Endothelial cell of umbilical vein (primary cell): ENCODE measurements around the gene AFF1. TPM values are rescaled to one million over a fixed set of nuclear protein-coding genes. Genes with fewer than 3 reads are reported as not detected.

Experiments used
- BruUV-seq: library from RNA; stranded (reverse); fragments of 400-500 nt; replicated peaks from 2 replicates; lab custom pipeline; 2021; lab: Mats Ljungman, UMichigan
- CTCF ChIA-PET: fragments of 300-600, 350-600 bp; sonication (Branson Sonifier 250); formaldehyde crosslinking; loops from one replicate; lab custom pipeline; 2021; ENCODE audit warnings: antibody characterized with exemption, inconsistent platforms; lab: Charles Lee
- POLR2A ChIA-PET: fragments of 300-600, 350-600 bp; sonication (Branson Sonifier 250); formaldehyde crosslinking; loops from one replicate; lab custom pipeline; 2021; ENCODE audit warnings: antibody characterized with exemption, inconsistent platforms; lab: Charles Lee
- DNase-seq: peaks from one replicate; pipeline ENCODE4 v3.0.0-alpha.2; 2011; ENCODE audit warnings: low read depth, low spot score
- FAIRE-seq: peaks from 2 replicates; lab custom pipeline; 2011; peaks lifted over from hg19 to GRCh38; lab: Jason Lieb, UNC
- H2AFZ ChIP-seq: 2 replicates; pipeline ENCODE4 v1.6.0; 2012; ENCODE audit warnings: low read depth, low read length, control low read depth, inconsistent platforms
- H3K27ac ChIP-seq: 2 replicates; pipeline ENCODE4 v1.5.1; 2011; ENCODE audit warnings: low read depth, mild to moderate bottlenecking, control low read depth, low read length, moderate library complexity; ENCODE audit not compliant: insufficient read depth
- H3K27me3 ChIP-seq, 2 experiments: 2 replicates each; pipeline versions ENCODE4 v1.6.0 to v1.6.1; 2011; ENCODE audit warnings: low read length in 2 of 2, mixed read lengths in 1 of 2; ENCODE audit not compliant: control insufficient read depth in 2 of 2, insufficient read depth in 2 of 2
- H3K36me3 ChIP-seq, 2 experiments: 2 replicates in 1 of 2; 3 replicates in 1 of 2; pipeline ENCODE4 v1.5.1; 2011; ENCODE audit warnings: low read length in 2 of 2, mild to moderate bottlenecking in 1 of 2, moderate library complexity in 1 of 2; ENCODE audit not compliant: control insufficient read depth in 2 of 2, insufficient read depth in 2 of 2; ENCODE audit errors: extremely low read depth in 1 of 2
- H3K4me1 ChIP-seq: 3 replicates; pipeline ENCODE4 v1.5.1; 2011; ENCODE audit warnings: mild to moderate bottlenecking, low read length; ENCODE audit not compliant: control insufficient read depth, insufficient read depth; ENCODE audit errors: extremely low read depth
- H3K4me2 ChIP-seq: 2 replicates; pipeline ENCODE4 v1.6.1; 2011; ENCODE audit warnings: low read length, control low read depth, mixed read lengths; ENCODE audit not compliant: insufficient read depth
- H3K4me3 ChIP-seq, 3 experiments: fragments of 200-600 bp in 1 of 3; sonication (generic), shearing (Covaris generic) in 1 of 3; replicated peaks in 1 of 3; 2 replicates each; pipeline ENCODE4 v1.5.1; 2011 to 2016; ENCODE audit warnings: control low read depth in 3 of 3, low read length in 3 of 3, mild to moderate bottlenecking in 2 of 3, inconsistent platforms in 1 of 3, low read depth in 1 of 3, moderate library complexity in 1 of 3; ENCODE audit not compliant: insufficient read depth in 1 of 3
- H3K79me2 ChIP-seq: 2 replicates; pipeline ENCODE4 v1.6.0; 2012; ENCODE audit warnings: low read length, inconsistent platforms; ENCODE audit not compliant: control insufficient read depth, insufficient read depth
- H3K9ac ChIP-seq: replicated peaks from 2 replicates; pipeline ENCODE3; 2011; ENCODE audit warnings: low read length, control low read depth; ENCODE audit not compliant: insufficient read depth; ENCODE audit errors: extremely low read depth
- H3K9me1 ChIP-seq: replicated peaks from 3 replicates; pipeline ENCODE4 v1.6.0; 2011; ENCODE audit warnings: mild to moderate bottlenecking, low read length; ENCODE audit not compliant: control insufficient read depth, insufficient read depth; ENCODE audit errors: extremely low read depth
- H3K9me3 ChIP-seq: replicated peaks from 2 replicates; pipeline ENCODE4 v1.5.1; 2012; ENCODE audit warnings: low read length, inconsistent platforms; ENCODE audit not compliant: control insufficient read depth, insufficient read depth
- H4K20me1 ChIP-seq: replicated peaks from 2 replicates; pipeline ENCODE3; 2011; ENCODE audit warnings: mild to moderate bottlenecking, low read length; ENCODE audit not compliant: control insufficient read depth, insufficient read depth; ENCODE audit errors: extremely low read depth
- EZH2 ChIP-seq: IDR thresholded peaks from 2 replicates; pipeline ENCODE4 v1.6.1; 2012; ENCODE audit warnings: borderline replicate concordance, low read depth, mild to moderate bottlenecking, moderate library complexity, low read length, inconsistent platforms; ENCODE audit not compliant: severe bottlenecking
- FOS ChIP-seq: IDR thresholded peaks from 2 replicates; pipeline ENCODE4 v1.6.1; 2011; ENCODE audit warnings: mild to moderate bottlenecking, low read length, moderate library complexity, borderline replicate concordance; ENCODE audit not compliant: insufficient read depth
- GATA2 ChIP-seq: IDR thresholded peaks from 2 replicates; pipeline ENCODE4 v1.7.0; 2011; ENCODE audit warnings: low read depth, mild to moderate bottlenecking, moderate library complexity, mixed read lengths, low read length; ENCODE audit not compliant: insufficient read length, insufficient read depth
- JUN ChIP-seq: IDR thresholded peaks from 2 replicates; pipeline ENCODE4 v1.6.1; 2011; ENCODE audit warnings: borderline replicate concordance, low read depth; ENCODE audit not compliant: insufficient read length, insufficient read depth
- MYC ChIP-seq: IDR thresholded peaks from one replicate; pipeline ENCODE4 v1.6.1; 2011; ENCODE audit warnings: mild to moderate bottlenecking, low read depth, low read length
- POLR2A ChIP-seq: IDR thresholded peaks from 2 replicates; pipeline ENCODE4 v1.6.1; 2012; ENCODE audit warnings: low read depth, mild to moderate bottlenecking, control low read depth, low read length
- POLR2AphosphoS5 ChIP-seq: IDR thresholded peaks from 2 replicates; pipeline ENCODE4 v1.6.1; 2012; ENCODE audit warnings: low read depth, mild to moderate bottlenecking, control low read depth, low read length, moderate library complexity; ENCODE audit not compliant: insufficient read depth
- dilution Hi-C: fragments of 300-500 bp; cut with MboI; formaldehyde crosslinking; loops from one replicate; pipeline ENCODE4 v1.15.0; 2019; ENCODE audit warnings: low sequenced_read_pairs; ENCODE audit not compliant: extremely low pct_ligation_motif_present
- intact Hi-C: fragments of 100-400 bp; cut with micrococcal nuclease; formaldehyde crosslinking; loops from one replicate; pipeline ENCODE4 v1.10.0; 2022
- polyA plus RNA-seq, 4 experiments: library from polyadenylated mRNA; depleted of rRNA in 3 of 4; stranded (reverse) in 3 of 4; unstranded in 1 of 4; fragments of >200 nt; gene quantifications; 2 replicates each; pipeline versions ENCODE4 v1.2.1 to v1.2.3, GENCODE V29; 2011 to 2012; ENCODE audit warnings: missing spikeins in 1 of 4
- total RNA-seq: library from RNA; stranded (reverse); gene quantifications from 2 replicates; pipeline ENCODE4 v1.2.3, GENCODE V29; 2021
- TF ChIP-seq, protein P1 (sequence below), 2 donors: IDR thresholded peaks; 1 replicate in 1 of 2; 2 replicates in 1 of 2; pipeline ENCODE4 v1.5.1; 2011; ENCODE audit warnings: low read length in 2 of 2, mild to moderate bottlenecking in 2 of 2, moderate library complexity in 2 of 2, control low read depth in 1 of 2, inconsistent platforms in 1 of 2, low read depth in 1 of 2; ENCODE audit not compliant: insufficient read depth in 1 of 2; ENCODE audit errors: extremely low read depth in 1 of 2
- TF ChIP-seq, protein P2 (sequence below): IDR thresholded peaks from 2 replicates; pipeline ENCODE4 v1.6.1; 2011; ENCODE audit not compliant: insufficient read depth, insufficient read length

Gene AFF1
- total and polyA plus RNA-seq, 2 donors (not counting 3 experiments of a cell fraction or from before 2014, with no cell fraction given) = 26.2 to 106 TPM

DNA sequence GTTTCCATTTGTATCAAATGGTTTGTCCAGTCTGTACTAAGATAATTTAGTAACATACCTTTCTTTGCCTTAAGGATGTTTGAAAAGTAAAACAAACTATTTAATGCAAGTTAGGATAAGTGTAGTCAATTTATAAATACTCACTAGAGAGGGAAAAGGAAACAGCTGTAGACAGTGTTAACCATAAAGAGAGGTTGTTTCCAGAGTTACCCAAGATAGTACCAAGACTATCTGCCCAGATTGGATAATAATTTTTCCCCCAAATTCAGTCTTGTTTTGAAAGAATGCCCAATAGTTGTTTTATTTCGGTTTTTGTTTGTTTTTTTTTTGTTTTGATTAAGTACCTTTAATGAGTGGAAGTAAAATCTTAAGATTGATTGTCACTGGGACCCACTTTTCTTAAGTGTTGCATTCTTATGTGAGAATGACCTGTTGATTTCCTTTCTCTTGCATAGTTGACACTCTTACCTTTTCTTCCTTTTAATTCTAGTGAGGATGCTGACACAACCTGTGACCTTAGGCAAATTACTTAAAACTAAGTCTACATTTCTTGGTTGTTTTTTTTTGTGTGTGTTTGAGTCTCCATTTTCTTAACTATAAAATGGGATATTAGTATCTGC lies 12.8 kb downstream of the AFF1 start:
- H4K20me1 ChIP-seq = no peaks in the 10 kb centered on the region
- FAIRE-seq (peak; percentile 28), DNase-seq (peak; percentile 63)
- H3K79me2 ChIP-seq = peaks cover 43% of the 10 kb centered on the region
- H3K9me3 ChIP-seq = no peaks in the 10 kb centered on the region
- TF ChIP-seq GATA2 = no peak
- no peak for TF ChIP-seq EZH2
- TF ChIP-seq POLR2A = no peak
- TF ChIP-seq POLR2AphosphoS5 = no peak
- no peak for TF ChIP-seq JUN
- TF ChIP-seq, protein P1, sequence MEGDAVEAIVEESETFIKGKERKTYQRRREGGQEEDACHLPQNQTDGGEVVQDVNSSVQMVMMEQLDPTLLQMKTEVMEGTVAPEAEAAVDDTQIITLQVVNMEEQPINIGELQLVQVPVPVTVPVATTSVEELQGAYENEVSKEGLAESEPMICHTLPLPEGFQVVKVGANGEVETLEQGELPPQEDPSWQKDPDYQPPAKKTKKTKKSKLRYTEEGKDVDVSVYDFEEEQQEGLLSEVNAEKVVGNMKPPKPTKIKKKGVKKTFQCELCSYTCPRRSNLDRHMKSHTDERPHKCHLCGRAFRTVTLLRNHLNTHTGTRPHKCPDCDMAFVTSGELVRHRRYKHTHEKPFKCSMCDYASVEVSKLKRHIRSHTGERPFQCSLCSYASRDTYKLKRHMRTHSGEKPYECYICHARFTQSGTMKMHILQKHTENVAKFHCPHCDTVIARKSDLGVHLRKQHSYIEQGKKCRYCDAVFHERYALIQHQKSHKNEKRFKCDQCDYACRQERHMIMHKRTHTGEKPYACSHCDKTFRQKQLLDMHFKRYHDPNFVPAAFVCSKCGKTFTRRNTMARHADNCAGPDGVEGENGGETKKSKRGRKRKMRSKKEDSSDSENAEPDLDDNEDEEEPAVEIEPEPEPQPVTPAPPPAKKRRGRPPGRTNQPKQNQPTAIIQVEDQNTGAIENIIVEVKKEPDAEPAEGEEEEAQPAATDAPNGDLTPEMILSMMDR (IDR thresholded peaks at IDR 0.05; ENCODE audit: extremely low read depth in 1 of 2, insufficient read depth in 1 of 2, low read depth in 1 of 2, low read length in 2 of 2) = no peak
- TF ChIP-seq FOS = no peak
- TF ChIP-seq MYC = no peak
- TF ChIP-seq, protein P2, sequence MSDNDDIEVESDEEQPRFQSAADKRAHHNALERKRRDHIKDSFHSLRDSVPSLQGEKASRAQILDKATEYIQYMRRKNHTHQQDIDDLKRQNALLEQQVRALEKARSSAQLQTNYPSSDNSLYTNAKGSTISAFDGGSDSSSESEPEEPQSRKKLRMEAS = no peak
- dilution Hi-C loops = no loop called here
- no peak overlapping the region for H3K27ac ChIP-seq
- H3K9ac ChIP-seq = no peak overlapping the region
- CTCF ChIA-PET = interaction anchor here (0.7 to 2.7 kb wide), 3 partner anchors 9 to 25 kb away, joined by 3 to 6 read pairs (median 4); no protein-coding TSS in a partner anchor
- H3K27me3 ChIP-seq = no peaks in the 10 kb centered on the region
- peaks cover 18% of the 10 kb centered on the region for H3K4me1 ChIP-seq
- intact Hi-C loops = no loop called here
- H3K4me3 ChIP-seq = no peak overlapping the region
- H2AFZ ChIP-seq = no peak overlapping the region
- no peaks in the 10 kb centered on the region for H3K36me3 ChIP-seq
- no peaks in the 10 kb centered on the region for H3K9me1 ChIP-seq
- no TSS peak for BruUV-seq
- POLR2A ChIA-PET = no interaction called here
- H3K4me2 ChIP-seq = peak overlapping the region; percentile 57
